CD4-positive, alpha-beta T cell treated with Interleukin-2 at 100 ng/mL for 4 hours (primary cell): ENCODE data around the gene MOV10L1.

Experiments used
- DNase-seq: peaks from one replicate; pipeline ENCODE4 v3.0.0-alpha.2; 2020; ENCODE audit warnings: low spot score

MOV10L1 gene

DNA sequence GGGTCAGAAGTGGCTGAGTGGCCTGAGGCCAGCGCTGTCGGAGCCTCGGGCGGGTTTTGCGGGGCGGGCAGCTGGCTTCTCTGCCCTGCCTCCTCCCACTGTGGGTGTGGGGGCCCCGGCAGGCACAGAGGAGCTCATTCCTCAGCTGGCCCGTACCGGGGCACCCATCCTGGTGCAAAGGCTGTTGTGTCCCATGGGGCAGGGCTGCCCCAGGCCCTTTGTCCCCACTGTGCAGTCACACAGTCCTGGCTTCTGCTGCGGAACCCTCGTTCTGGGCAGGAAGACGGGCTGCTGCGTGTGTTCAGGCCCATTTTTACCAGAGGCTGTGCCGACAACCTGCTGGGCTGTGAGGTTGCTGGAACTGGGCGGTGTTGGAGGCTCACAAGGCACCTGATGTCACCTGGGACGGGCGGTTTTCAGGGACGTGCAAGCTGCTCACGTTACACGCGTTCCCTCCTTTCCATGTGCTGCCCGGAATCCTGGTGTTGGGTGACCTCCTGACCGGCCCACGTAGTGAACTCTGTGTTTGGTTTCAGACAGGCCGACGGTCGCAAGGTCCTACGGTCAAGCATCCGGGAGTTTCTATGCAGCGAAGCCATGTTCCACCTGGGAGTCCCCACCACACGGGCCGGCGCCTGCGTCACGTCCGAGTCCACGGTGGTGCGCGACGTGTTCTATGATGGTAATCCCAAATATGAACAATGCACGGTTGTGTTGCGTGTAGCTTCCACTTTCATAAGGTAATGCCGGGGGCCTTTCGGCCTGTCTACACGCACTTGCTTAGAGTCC lies 116.2 kb downstream of the MOV10L1 start:
- no peak for DNase-seq

DNA sequence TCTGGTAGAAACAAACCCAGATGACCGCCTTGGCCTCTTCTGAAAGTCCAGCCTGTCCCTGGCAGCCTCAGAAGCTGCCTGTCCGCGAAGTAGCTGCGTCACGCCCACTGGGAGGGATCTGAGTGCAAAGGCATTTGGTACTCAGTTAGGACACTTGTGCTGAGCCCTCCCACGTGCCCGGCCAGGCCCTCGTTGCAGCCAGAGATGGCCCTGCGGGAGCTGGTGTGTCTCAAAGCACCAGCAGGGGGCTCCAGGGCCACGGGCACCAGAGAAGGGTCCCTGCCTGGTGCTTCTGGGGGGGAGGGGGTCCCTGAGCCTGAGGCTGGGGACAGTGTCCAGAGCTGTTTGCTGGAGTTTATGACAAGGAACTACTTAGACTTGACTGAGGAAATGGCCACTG lies 116.8 kb downstream of the MOV10L1 start:
- no peak for DNase-seq

- no peak for DNase-seq
Observed at GRCh38 chr22:50207383-50208140, 117.8 kb downstream of the MOV10L1 start.

GRCh38 chr22:50208430-50208938 lies 118.7 kb downstream of the MOV10L1 start:
- no peak for DNase-seq

DNA sequence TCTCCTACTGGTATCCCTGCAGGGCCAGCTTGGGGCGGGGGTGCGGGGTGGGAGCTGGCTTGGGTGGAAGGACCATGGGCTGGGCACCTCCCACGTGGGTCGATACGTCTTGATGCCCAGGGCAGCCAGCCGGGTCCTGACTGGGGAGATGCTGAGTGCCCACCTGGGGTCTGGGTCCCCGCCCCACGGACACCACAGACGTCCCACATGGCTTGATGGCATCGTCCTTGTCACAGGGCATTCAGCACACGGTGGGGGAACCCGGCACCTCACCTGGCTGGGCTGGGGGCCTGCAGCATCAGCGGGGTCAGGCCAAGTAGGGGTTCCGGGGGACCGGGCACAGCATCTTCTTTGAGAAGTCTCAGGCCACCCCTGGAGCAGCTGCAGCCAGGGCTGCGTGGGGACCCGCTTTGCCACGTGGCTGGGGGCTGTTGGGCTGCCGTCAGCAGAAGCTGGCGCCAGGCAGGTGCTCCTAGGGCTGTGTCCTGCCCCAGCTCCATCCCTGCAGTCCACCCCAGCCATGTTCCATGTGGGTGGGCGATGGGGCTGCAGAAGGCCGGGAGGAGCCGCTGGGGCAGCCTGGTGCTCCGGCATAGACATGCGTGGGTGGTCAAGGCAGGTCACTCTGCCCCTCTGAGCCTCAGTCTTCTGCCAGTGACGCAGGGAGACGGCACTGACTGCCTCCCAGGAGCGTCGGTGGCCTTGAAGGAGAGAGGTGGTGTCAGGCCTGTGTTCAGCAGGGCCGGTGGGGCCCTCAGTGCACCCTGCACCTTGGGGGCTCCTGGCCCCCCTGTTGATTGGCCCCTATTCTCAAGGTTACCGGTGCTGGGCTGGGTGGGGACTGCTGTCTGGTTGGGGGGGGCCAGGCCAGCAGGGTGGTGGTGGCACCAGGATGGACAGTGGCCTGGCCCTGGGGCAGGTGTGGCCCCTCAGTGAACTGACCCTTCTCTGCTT lies 119.4 kb downstream of the MOV10L1 start:
- no peak for DNase-seq

DNA sequence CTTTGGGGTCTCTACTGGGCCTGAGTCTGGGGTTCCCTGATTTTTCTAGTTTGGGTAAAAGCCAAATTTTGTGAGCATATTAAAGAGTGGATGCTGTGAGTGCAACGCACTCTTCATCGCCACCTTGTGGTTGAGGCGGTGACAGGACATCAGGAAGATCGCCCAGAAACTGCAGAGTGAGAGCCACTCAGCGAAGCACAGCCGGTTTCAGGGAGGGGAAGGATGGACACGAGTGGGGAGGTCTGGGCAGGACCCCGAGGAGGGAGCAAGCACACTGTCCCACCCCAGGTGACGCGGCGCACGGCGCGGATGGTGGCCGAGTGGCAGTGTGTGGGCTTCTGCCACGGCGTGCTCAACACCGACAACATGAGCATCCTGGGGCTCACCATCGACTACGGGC lies 120.1 kb downstream of the MOV10L1 start:
- peak; percentile 74 for DNase-seq

- no peak for DNase-seq
Observed at GRCh38 chr22:50210378-50211139, 120.8 kb downstream of the MOV10L1 start.

GRCh38 chr22:50211147-50211546 lies 121.3 kb downstream of the MOV10L1 start:
- DNase-seq = no peak
